HFF-Myc (cell line): Measurements from ENCODE around the gene EDNRA.
"Not testable (repeated sequence)": the region's sequence is repeated elsewhere in the genome, so short reads cannot be mapped to it uniquely, and the experiment has no call there.

ENCODE experiments used
- DNase-seq: peaks from one replicate; pipeline ENCODE4 v3.0.0-alpha.2; 2011; ENCODE audit warnings: low read depth; ENCODE audit errors: extremely low read depth
- H3K4me3 ChIP-seq: replicated peaks from 2 replicates; pipeline ENCODE4 v1.5.1; 2011; ENCODE audit warnings: low read depth, mild to moderate bottlenecking, control low read depth, low read length
- TF ChIP-seq, protein P1 (sequence below): IDR thresholded peaks from 2 replicates; pipeline ENCODE4 v1.5.1; 2012; ENCODE audit warnings: mild to moderate bottlenecking, low read depth, low read length, control low read depth; ENCODE audit errors: missing control alignments

The EDNRA gene

DNA sequence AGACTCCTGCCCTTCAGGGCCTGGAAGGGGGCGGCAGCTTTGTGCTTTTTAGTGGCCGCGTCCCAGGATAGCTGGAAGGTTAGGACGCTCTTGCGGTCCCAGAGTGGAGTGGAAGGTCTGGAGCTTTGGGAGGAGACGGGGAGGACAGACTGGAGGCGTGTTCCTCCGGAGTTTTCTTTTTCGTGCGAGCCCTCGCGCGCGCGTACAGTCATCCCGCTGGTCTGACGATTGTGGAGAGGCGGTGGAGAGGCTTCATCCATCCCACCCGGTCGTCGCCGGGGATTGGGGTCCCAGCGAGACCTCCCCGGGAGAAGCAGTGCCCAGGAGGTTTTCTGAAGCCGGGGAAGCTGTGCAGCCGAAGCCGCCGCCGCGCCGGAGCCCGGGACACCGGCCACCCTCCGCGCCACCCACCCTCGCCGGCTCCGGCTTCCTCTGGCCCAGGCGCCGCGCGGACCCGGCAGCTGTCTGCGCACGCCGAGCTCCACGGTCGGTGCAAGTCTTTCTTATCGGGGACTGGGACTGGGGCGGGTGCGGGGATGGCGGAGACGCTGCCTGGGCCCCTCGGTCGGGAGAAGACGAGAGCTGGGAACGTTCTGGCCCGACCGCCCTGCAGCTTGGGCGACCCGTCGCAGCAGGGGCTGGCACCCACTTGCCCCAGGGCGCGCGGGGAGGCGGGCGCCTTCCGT is at the start of gene EDNRA:
Gene EDNRA (plus strand): TSS at position 207 of the 686 bp plus-strand sequence. CDS start 4,585 bp downstream, outside the sequence.
- DNase-seq: no peak
- peak within 1 kb of the TSS; percentile 72 for H3K4me3 ChIP-seq
- TF ChIP-seq, protein P1, sequence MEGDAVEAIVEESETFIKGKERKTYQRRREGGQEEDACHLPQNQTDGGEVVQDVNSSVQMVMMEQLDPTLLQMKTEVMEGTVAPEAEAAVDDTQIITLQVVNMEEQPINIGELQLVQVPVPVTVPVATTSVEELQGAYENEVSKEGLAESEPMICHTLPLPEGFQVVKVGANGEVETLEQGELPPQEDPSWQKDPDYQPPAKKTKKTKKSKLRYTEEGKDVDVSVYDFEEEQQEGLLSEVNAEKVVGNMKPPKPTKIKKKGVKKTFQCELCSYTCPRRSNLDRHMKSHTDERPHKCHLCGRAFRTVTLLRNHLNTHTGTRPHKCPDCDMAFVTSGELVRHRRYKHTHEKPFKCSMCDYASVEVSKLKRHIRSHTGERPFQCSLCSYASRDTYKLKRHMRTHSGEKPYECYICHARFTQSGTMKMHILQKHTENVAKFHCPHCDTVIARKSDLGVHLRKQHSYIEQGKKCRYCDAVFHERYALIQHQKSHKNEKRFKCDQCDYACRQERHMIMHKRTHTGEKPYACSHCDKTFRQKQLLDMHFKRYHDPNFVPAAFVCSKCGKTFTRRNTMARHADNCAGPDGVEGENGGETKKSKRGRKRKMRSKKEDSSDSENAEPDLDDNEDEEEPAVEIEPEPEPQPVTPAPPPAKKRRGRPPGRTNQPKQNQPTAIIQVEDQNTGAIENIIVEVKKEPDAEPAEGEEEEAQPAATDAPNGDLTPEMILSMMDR: no peak

DNA sequence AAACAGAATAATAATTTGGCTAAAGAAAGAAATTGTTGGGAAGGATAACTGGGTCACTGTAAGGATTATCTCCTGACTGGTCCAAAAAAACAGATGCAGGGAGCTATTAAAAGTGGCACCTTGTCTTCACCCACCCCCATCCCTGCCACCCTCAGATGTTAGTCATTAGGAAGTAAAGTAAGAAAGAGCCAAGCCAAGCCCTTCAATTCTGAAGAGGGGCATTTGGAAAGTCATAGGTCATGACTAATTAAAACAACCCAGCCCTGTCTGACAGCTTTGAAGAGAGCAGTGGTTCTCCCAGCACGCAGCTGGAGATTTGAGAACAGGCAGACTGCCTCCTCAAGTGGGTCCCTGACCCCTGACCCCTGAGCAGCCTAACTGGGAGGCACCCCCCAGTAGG is 46.5 kb upstream of the EDNRA start:
- not testable (repeated sequence) for H3K4me3 ChIP-seq, DNase-seq

DNA sequence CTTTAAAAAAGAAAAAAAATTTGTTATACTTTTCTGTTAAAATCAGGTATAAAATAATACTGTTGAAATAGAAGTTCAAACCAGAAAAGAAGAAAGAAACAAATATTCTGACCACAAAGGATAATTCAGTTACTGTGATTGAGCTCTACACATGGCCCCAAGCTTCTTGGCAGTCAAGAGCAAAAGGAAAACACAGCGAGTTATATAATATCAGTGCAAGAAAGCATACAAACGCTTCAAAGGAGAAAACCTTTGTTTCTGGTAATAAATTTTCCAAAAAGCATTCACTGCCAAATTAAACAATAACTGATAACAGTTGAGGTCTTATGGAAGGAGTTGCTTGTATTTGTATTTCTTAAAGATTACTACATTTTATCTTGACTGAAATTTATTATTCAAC is 40.5 kb upstream of the EDNRA start:
- TF ChIP-seq, protein P1: no peak
- DNase-seq: no peak
- H3K4me3 ChIP-seq: no peak overlapping the region

DNA sequence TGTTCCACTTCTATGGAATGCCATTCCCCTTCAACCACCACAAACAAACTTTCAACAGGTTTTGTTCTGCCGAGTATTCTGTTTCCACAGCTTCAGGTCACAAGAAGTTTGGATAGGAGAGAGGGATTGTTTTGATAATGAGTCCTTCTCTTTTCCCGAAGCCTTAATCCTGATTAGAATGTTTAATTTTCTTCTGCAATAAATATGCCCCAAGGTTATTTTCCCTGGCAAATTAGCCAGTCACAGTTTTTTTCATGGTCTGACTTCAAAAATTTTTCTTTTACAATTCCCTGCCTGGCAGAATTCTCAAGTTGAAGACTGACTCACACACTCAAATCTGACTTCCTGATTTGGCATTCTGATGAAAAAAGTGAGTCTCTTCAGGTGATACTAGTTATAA is 33.1 kb upstream of the EDNRA start:
- H3K4me3 ChIP-seq: no peak overlapping the region
- DNase-seq: no peak
- TF ChIP-seq, protein P1: no peak

DNA sequence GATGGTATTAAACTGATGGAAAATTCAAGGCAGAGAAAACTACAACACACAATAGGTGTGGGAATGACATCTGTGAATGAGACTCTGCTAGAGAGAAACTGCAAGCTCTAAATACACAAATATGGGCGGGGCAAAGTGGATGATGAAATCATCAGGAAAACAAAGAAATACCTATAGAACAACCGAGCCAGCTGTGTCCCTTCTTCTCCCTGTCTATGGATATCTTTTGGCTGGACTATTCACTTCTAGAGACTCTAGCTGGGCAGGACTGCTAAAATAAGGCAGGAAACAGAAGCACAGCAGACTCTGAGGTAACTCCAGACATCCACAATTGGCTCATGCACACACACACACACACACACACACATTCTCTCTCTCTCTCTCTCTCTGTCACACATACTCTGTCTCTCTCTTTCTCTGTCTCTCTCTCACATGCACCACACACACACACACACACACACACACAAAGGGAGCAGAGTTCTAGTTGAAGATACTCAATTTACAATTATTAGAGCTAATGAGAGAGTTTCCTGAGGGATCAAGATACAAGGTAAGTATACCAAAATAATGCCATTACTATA is 27.2 kb upstream of the EDNRA start:
- DNase-seq: peak; percentile 16
- no peak overlapping the region for H3K4me3 ChIP-seq
- TF ChIP-seq, protein P1: no peak

- TF ChIP-seq, protein P1: no peak
- DNase-seq: no peak
- H3K4me3 ChIP-seq: no peak overlapping the region
Observed at GRCh38 chr4:147456706-147457105, 24.2 kb upstream of the EDNRA start.

DNA sequence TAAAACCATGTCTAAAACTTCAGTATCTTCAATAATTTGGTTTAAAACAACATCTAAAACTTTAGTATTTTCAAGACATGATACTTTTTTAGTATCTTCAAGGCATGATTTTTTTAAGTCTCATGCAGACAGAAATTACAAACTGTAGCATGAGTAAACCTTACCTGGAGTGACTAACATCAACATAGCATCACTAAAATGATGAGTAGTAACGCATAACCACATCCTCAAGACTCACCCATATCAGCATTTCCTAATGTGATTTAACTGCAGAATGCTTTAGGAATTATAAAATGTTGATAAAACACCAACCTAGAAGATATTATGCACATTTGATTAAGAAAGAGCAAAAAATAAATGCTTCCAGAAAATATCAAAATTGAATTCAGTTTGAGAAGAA is 19.7 kb upstream of the EDNRA start:
- no peak for DNase-seq
- TF ChIP-seq, protein P1: no peak
- H3K4me3 ChIP-seq: no peak overlapping the region
